ENCODE results near the gene SPTLC2.
A peak's percentile ranks its signal among the peaks of the same experiment; 100 is the strongest.
"Not testable (repeated sequence)": the region's sequence is repeated elsewhere in the genome, so short reads cannot be mapped to it uniquely, and the experiment has no call there.

Gene SPTLC2

GRCh38 chr14:77616454-77617229 lies at the start of gene SPTLC2:
Gene SPTLC2, minus strand, starts transcription at chr14:77616637. Its CDS starts 58 bp downstream, at chr14:77616579.
- peak; percentile 99 for DNase-seq

- DNase-seq: no peak
These were observed 46.9 kb upstream of the SPTLC2 start for GRCh38 chr14:77663293-77663692.

GRCh38 chr14:77661562-77661961 lies 45.1 kb upstream of the SPTLC2 start:
- DNase-seq: not testable (repeated sequence)

- peak; percentile 28 for DNase-seq
These were observed 44.3 kb upstream of the SPTLC2 start for GRCh38 chr14:77660754-77661153.

GRCh38 chr14:77659831-77660230 lies 43.4 kb upstream of the SPTLC2 start:
- no peak for DNase-seq

GRCh38 chr14:77657280-77657679 lies 40.8 kb upstream of the SPTLC2 start:
- DNase-seq: no peak

GRCh38 chr14:77654001-77654441 lies 37.6 kb upstream of the SPTLC2 start:
- DNase-seq: no peak

- no peak for DNase-seq
These were observed 32.9 kb upstream of the SPTLC2 start for GRCh38 chr14:77649326-77649725.

- no peak for DNase-seq
These were observed 32.2 kb upstream of the SPTLC2 start for GRCh38 chr14:77648520-77649200.

- no peak for DNase-seq
These were observed 31.4 kb upstream of the SPTLC2 start for GRCh38 chr14:77647853-77648252.

- DNase-seq: no peak
These were observed 30.5 kb upstream of the SPTLC2 start for GRCh38 chr14:77646907-77647306.

- DNase-seq: no peak
These were observed 29.2 kb upstream of the SPTLC2 start for GRCh38 chr14:77645520-77646230.

GRCh38 chr14:77642407-77642806 lies 26.0 kb upstream of the SPTLC2 start:
- no peak for DNase-seq

GRCh38 chr14:77641534-77642341 lies 25.3 kb upstream of the SPTLC2 start:
- DNase-seq: no peak

GRCh38 chr14:77640756-77641533 lies 24.5 kb upstream of the SPTLC2 start:
- no peak for DNase-seq

GRCh38 chr14:77638771-77639171 lies 22.3 kb upstream of the SPTLC2 start:
- DNase-seq: no peak

- DNase-seq: peak; percentile 50
These were observed 19.4 kb upstream of the SPTLC2 start for GRCh38 chr14:77635869-77636268.

GRCh38 chr14:77635466-77635865 lies 19.0 kb upstream of the SPTLC2 start:
- not testable (repeated sequence) for DNase-seq

GRCh38 chr14:77630111-77630510 lies 13.7 kb upstream of the SPTLC2 start:
- DNase-seq: no peak

- DNase-seq: no peak
These were observed 8.9 kb upstream of the SPTLC2 start for GRCh38 chr14:77625360-77625759.

GRCh38 chr14:77623201-77623600 lies 6.8 kb upstream of the SPTLC2 start:
- DNase-seq: no peak
